Right ventricle myocardium inferior (tissue), 1 donor: ENCODE measurements around the gene CASP14. TPM values are rescaled to one million over a fixed set of nuclear protein-coding genes. Genes with fewer than 3 reads are reported as not detected.

Source experiments
- ATAC-seq: fragments of 200-7000 bp; cut with Tn5 transposase; one replicate; pipeline ENCODE4 v1.9.1; 2020; ENCODE audit warnings: mild to moderate bottlenecking, moderate library complexity
- DNase-seq: peaks from one replicate; pipeline ENCODE4 v3.0.0; 2021; ENCODE audit errors: missing footprints
- intact Hi-C: fragments of 100-400 bp; cut with DNase I; formaldehyde crosslinking; loops from one replicate; pipeline ENCODE4 v1.11.0; 2022
- total RNA-seq: library from RNA; stranded (reverse); fragmentation: NEBNext Ultra II Directional; extraction: Animal tissue kit (Norgen Biotek cat#: 25700); gene quantifications from one replicate; pipeline ENCODE4 v1.2.1, GENCODE V29; 2021
- donor health status: DM: no; HTN: yes; CAD: no; lungs with severe emphysema.

The CASP14 gene
- total RNA-seq, 1 donor from 2014 or later = not detected

DNA sequence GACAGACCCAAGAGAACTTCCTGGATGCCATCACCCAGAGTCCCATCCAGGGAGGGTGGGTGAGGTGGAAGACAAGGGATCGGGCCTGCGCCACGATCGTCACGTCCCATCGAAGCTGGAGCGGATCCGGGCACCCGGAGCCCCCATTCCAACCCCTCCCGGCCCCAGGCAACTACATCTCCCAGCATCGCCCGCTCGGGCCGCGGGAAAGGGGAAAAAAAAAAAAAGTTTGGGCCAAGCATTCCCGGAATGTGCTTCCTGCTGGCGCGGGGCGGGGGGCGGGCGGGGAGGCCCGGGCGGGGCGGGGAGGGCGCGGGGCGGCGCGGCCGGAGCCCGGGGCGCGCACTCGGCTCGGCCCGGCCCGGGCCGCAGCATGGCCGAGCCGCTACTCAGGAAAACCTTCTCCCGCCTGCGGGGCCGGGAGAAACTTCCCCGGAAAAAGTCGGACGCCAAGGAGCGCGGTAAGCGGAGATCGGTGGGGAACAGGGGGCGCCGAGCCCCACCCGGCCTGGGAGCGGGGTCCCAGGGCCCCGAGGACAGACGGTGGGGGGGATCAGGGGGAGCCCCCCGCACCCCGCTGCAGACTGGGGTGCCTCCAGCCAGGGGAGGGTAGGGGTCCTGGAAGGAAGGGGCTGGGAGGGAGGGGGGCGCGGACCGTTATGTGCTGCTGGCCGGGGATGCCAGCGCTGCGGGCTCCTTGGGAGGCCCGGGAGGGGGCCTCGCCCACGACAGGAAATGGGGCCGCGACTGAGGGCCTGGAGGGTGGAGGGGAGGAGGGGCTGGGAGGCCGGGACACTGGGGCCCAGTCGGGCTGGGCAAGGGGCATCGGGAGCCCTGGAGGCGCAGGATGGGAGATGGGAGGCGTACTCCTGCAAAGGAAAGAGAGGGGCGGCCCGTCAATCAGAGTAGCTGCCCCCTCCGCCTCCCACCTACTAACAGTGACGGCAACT is 58.1 kb downstream of the CASP14 start, which contains the start of gene SYDE1:
Gene SYDE1, plus strand, starts transcription at position 341 of the 950 bp plus-strand sequence. Its CDS starts 33 bp downstream, at position 374.
- intact Hi-C loops = loop anchor here (1.0 kb wide), 1 partner anchor 18 kb away; a partner anchor contains a TSS
- ATAC-seq = peak; percentile 75
- DNase-seq = no peak

Other genes with a start within 250 kb of the CASP14 start
- gene OR7A5, start 214.3 kb upstream of the CASP14 start, total RNA-seq = not detected
- gene OR7C1, start 214.3 kb upstream of the CASP14 start, total RNA-seq = not detected
- not detected for gene OR7A10, start 200.6 kb upstream of the CASP14 start, total RNA-seq
- not detected for gene OR7A17, start 163.3 kb upstream of the CASP14 start, total RNA-seq
- gene OR7C2, start 108.0 kb upstream of the CASP14 start, total RNA-seq = not detected
- gene SLC1A6, start 69.6 kb upstream of the CASP14 start, total RNA-seq = not detected
- not detected for gene OR1I1, start 32.7 kb downstream of the CASP14 start, total RNA-seq
- 15.7 TPM for gene SYDE1, start 57.9 kb downstream of the CASP14 start, total RNA-seq
- 28.5 TPM for gene NOTCH3, start 151.5 kb downstream of the CASP14 start, total RNA-seq
- gene EPHX3, start 183.0 kb downstream of the CASP14 start, total RNA-seq = 0.14 TPM